ENCODE measurements around the gene CBX4.

The CBX4 gene

DNA sequence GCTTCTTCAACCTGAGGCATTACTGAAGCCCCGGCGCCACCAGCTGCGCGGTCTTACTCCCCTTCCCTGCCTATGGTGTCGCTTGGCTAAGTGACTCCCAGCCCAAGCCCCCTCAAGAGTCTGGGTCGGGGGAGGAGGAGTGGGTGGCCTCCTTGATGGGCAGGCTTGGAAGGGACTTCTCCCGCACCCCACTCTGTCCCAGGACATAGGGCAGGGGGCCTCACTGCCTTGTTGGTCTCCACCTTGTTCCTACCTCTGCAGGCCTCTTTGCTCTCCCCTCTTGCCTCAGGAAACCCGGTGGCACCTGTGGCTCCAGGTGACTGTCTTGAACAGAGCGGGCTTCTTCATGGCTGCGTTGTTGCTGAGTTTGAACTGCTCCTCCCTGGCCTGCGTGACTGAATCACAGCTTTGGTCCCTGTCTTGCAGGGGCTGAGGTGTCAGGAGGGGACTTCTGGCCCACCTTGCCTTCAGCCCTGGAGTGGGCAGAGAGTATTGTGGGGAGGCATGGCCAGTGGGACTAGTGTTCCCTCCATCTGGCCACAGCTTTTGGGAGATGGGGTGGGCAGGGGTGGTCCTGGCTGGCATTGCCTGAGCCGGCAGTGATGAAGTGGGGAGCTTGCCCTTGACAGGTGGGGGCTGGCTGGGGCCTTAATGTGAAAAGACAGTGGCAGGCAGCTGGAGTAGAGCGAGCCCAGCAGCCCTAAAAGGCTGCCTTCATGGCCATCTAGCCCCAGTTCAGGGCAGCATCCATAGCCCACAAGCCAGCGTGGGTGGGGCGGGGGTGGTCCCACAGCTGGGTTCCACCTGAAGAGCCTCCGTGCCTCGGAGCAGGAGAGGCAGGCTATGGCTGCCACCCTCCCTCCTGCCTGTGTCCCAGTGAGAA is 54.0 kb downstream of the CBX4 start:
- no peak overlapping the region for H3K4me3 ChIP-seq (ENCODE audit: low read length)
- DNase-seq (ENCODE audit: low read depth, low spot score): no peak

- H3K4me3 ChIP-seq (ENCODE audit: low read length): no peak overlapping the region
- no peak for DNase-seq (ENCODE audit: low read depth, low spot score)
Observed at GRCh38 chr17:79784353-79785016, 54.8 kb downstream of the CBX4 start.

DNA sequence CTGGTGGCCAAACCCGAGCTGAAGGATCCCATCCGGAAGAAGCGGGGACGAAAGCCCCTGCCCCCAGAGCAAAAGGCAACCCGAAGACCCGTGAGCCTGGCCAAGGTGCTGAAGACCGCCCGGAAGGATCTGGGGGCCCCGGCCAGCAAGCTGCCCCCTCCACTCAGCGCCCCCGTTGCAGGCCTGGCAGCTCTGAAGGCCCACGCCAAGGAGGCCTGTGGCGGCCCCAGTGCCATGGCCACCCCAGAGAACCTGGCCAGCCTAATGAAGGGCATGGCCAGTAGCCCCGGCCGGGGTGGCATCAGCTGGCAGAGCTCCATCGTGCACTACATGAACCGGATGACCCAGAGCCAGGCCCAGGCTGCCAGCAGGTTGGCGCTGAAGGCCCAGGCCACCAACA is 55.3 kb downstream of the CBX4 start:
- no peak overlapping the region for H3K4me3 ChIP-seq (ENCODE audit: low read length)
- no peak for DNase-seq (ENCODE audit: low read depth, low spot score)

Measured in Jurkat, Clone E6-1 (cell line).